Measurements from ENCODE around the gene POFUT2. TPM values are rescaled to one million over a fixed set of nuclear protein-coding genes. Genes with fewer than 3 reads are reported as not detected.

Gene POFUT2
- total and polyA plus RNA-seq, 9 donors = 25.7 to 52.9 (median 40.1) TPM

DNA sequence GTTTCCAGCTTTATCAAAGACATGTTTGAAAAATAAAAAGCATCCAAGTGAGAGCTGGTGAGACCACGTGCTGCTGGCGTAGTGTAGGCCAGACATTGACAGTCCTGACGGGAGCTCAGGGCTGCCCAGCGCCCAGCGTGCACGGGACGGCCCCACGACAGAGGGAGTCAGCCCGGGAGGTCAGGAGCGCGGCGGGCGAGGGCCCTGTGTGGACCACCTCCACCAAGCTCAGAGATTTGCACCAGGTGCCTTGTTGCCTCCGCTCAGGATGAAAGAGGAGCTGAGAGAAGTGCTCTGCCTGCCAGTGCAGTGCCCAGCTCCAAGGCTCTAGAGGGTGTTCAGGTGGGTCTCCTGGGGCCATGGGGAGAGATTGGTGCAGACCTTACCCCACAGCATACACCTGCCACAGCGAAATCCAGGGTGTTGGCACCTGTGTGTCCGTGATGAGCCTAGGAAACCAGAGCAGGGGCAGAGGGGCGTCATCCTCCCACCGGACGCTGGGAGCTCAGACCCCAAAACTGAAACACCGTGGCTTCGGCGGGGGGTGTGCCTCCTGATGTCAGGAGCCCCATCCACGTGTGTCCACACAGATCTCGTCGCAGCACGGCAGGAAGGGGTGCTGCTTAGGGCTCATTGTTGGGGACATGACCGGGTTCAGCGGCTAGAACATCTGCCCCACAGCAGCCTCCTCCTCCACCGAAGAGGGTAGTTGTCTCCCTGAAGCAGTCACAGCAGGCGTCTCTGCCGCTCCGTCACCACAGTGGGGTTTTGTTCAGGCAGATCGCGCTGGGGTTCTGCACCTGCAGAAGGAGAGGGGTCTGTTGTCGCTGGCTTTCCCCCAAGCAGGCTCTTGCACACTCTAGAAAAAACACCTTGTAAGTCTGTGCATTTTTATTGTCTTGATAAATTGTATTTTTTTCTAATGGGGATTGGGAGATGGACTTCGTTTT, 64.2 kb downstream of the POFUT2 start:
- peaks cover 1% of the 10 kb centered on the region for H3K4me1 ChIP-seq (ENCODE audit: insufficient read depth)
- TF ChIP-seq POLR2A (IDR thresholded peaks at IDR 0.05) (no peak), EP300 (IDR thresholded peaks at IDR 0.05) (no peak)
- TF ChIP-seq, protein P1, sequence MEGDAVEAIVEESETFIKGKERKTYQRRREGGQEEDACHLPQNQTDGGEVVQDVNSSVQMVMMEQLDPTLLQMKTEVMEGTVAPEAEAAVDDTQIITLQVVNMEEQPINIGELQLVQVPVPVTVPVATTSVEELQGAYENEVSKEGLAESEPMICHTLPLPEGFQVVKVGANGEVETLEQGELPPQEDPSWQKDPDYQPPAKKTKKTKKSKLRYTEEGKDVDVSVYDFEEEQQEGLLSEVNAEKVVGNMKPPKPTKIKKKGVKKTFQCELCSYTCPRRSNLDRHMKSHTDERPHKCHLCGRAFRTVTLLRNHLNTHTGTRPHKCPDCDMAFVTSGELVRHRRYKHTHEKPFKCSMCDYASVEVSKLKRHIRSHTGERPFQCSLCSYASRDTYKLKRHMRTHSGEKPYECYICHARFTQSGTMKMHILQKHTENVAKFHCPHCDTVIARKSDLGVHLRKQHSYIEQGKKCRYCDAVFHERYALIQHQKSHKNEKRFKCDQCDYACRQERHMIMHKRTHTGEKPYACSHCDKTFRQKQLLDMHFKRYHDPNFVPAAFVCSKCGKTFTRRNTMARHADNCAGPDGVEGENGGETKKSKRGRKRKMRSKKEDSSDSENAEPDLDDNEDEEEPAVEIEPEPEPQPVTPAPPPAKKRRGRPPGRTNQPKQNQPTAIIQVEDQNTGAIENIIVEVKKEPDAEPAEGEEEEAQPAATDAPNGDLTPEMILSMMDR (IDR thresholded peaks at IDR 0.05) = no peak
- intact Hi-C loops (cut with DNase I) = no loop called here
- no peaks in the 10 kb centered on the region for H3K36me3 ChIP-seq
- H3K27me3 ChIP-seq = no peaks in the 10 kb centered on the region
- no peak for DNase-seq
- no peak overlapping the region for H3K4me3 ChIP-seq
- 93 to 94% (median 93%) methylated on average over 36 of the region's 36 CpGs for WGBS, 3 donors
- no peaks in the 10 kb centered on the region for H3K9me3 ChIP-seq
- H3K27ac ChIP-seq = no peak overlapping the region

GRCh38 chr21:45222001-45222400, 65.7 kb downstream of the POFUT2 start:
- intact Hi-C loops (cut with DNase I) = no loop called here
- Histone ChIP-seq H3K36me3 (no peaks in the 10 kb centered on the region), H3K27ac (no peak overlapping the region), H3K4me1 (ENCODE audit: insufficient read depth) (peaks cover 1% of the 10 kb centered on the region), H3K27me3 (no peaks in the 10 kb centered on the region), H3K4me3 (no peak overlapping the region), H3K9me3 (no peaks in the 10 kb centered on the region)
- TF ChIP-seq EP300 (IDR thresholded peaks at IDR 0.05) = no peak
- no peak for DNase-seq
- WGBS, 3 donors = 90 to 94% (median 91%) methylated on average over 15 of the region's 15 CpGs

- Histone ChIP-seq H3K27ac (no peak overlapping the region), H3K36me3 (no peaks in the 10 kb centered on the region)
- WGBS, 3 donors = 94 to 95% (median 95%) methylated on average over 29 of the region's 29 CpGs
Observed at GRCh38 chr21:45220714-45221490, 66.8 kb downstream of the POFUT2 start.

DNA sequence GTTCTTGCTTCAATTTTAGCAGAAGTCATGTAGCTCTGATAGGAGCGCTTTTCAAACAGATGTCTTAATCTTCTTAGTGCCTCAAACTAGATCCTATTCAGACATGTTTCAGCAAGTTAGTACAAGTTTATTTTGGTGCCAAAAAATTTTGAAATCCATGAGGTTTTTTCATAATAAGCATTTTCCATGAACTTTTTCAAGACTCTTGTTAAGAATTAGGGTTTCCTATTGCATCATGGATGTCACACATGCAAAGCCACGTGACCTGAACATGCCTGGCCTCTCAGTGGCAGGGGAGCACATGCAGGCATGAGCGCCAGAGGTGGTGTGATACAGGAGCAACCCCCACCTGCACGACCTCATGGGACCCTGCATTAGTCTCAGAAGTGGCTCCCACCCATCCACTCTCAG, 67.6 kb downstream of the POFUT2 start:
- H3K4me1 ChIP-seq (ENCODE audit: insufficient read depth) = peaks cover 1% of the 10 kb centered on the region
- H3K27me3 ChIP-seq = no peaks in the 10 kb centered on the region
- no peaks in the 10 kb centered on the region for H3K36me3 ChIP-seq
- 62 to 81% (median 77%) methylated on average over 4 of the region's 4 CpGs for WGBS, 3 donors
- no peaks in the 10 kb centered on the region for H3K9me3 ChIP-seq
- no peak overlapping the region for H3K27ac ChIP-seq
- peak in 1 of 5 donors; percentile 58 for DNase-seq
- no peak overlapping the region for H3K4me3 ChIP-seq
- intact Hi-C loops (cut with DNase I) = no loop called here
- TF ChIP-seq POLR2A (IDR thresholded peaks at IDR 0.05) (no peak), EP300 (IDR thresholded peaks at IDR 0.05) (no peak)
- TF ChIP-seq, protein P1 (IDR thresholded peaks at IDR 0.05) = no peak

More at GRCh38 chr21:45220714-45221490, 66.8 kb downstream of the POFUT2 start:
- Histone ChIP-seq H3K27me3 (no peaks in the 10 kb centered on the region), H3K4me1 (ENCODE audit: insufficient read depth) (peaks cover 1% of the 10 kb centered on the region), H3K9me3 (no peaks in the 10 kb centered on the region), H3K4me3 (no peak overlapping the region)
- no peak for TF ChIP-seq EP300 (IDR thresholded peaks at IDR 0.05)
- TF ChIP-seq, protein P1 (IDR thresholded peaks at IDR 0.05) = no peak
- no peak for DNase-seq
- intact Hi-C loops (cut with DNase I) = no loop called here

All from ovary (tissue), 9 donors.